Activated CD4-positive, alpha-beta T cell treated with anti-CD3 and anti-CD28 coated beads, Interleukin-10, Interleukin-2, amounts not matched to agents 100 ng/mL and 50 ng/mL, durations not matched to agents 16 hours and 8 hours (primary cell): ENCODE results near the gene METTL21C.

Source experiments
- DNase-seq: peaks from one replicate; pipeline ENCODE4 v3.0.0-alpha.2; 2020

The METTL21C gene

GRCh38 chr13:102694937-102695336, at the start of gene METTL21C:
Gene METTL21C, minus strand, starts transcription at chr13:102695044. Its CDS starts 546 bp downstream, at chr13:102694498.
- no peak for DNase-seq

GRCh38 chr13:102742506-102742905, 47.7 kb upstream of the METTL21C start:
- DNase-seq, result no peak

GRCh38 chr13:102742101-102742500, 47.3 kb upstream of the METTL21C start:
- DNase-seq, result no peak

DNA sequence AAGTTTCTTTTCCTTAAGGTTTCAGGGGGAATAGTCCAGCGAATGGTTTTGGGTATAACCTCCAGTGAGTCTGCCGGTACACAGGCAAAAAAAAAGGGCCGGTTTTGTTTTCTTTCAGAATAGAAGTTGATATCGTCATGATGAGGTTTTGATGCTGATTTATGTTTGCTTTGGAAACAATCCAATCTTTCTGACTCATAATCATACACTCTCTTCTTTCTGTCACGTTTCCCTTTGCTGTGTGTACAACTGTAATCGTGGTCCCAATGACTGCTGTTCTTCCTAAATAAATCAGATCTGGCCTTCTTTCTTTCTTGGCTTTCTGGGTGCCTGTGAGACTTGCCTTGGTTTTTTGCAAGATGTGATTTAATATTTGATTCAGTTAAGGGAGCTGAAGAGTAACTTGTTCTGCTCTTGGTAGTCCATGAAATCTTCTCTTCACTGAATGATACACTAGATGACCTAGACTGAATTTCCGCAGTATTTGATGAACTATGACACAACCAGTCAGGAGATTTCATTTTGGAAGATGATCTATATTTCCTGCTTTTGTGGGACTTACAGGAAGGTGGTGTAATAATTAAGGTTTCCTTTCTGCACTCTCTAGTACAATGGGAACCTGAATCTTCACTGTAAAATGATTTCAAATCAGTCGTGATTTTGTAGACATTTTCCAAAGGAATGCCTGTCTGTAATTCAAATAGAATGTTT, 34.9 kb upstream of the METTL21C start:
- DNase-seq, result no peak

- DNase-seq, result no peak
These were observed 31.6 kb upstream of the METTL21C start for GRCh38 chr13:102726430-102726829.

GRCh38 chr13:102724923-102725322, 30.1 kb upstream of the METTL21C start:
- peak; percentile 3 for DNase-seq

DNA sequence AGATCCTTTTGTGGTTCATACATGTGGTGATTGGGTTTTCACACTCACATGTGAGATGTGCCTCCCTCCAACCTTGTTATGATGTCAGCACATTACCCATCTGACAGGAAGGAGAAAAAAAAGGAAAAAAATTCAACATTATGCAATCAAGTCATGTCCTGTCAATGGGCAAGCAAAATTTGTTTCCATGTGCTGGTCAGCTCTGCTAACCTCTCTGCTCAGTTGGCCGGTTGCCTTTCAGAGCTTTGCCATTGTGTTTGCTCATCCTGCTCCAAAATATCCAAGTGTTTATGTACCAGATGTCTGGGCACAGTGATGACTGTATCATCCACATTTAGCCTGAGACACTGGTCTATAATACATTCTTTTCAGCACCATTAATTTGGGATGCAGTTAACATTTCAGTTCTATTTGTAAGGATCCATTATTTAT, 27.0 kb upstream of the METTL21C start:
- no peak for DNase-seq

DNA sequence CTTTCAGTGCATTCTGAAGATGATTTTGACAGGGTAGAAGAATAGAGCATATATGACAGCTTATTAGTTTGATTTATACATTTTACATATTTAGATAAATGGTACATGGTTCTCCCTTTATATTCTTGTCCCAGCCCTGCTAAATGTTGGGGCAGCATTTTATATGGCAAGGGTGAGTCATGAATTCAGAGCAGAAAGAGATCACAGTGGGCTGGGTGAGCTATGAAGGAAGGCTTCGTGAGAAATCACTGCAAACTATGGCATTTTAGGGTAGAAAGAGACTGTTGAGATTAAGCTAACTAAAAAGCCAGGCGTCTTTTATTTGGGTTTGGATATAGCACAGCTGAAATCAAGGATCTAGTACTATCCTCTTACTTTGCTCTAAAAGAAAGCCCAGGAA, 23.9 kb upstream of the METTL21C start:
- DNase-seq, result no peak

GRCh38 chr13:102715447-102715846, 20.6 kb upstream of the METTL21C start:
- no peak for DNase-seq

DNA sequence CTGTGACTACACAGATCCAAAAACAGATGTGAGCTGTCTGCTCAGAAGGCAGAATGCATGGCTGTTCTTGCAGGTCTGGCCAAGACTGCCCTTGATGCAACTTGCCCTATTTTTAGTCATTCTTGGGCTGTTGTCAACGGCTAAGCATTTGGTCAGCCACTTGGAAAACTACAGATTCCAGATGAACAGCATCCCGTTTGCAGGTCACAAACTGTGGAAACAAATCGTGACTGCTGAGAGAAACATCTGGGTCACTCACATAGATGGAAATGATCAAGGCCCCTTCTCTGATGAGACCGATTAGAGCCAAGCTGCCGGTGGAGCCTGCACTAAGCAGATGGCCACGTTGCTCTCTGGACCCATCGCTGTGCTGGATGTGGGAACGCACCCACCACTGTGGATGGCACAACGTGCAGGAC, 15.4 kb upstream of the METTL21C start:
- DNase-seq, result no peak

DNA sequence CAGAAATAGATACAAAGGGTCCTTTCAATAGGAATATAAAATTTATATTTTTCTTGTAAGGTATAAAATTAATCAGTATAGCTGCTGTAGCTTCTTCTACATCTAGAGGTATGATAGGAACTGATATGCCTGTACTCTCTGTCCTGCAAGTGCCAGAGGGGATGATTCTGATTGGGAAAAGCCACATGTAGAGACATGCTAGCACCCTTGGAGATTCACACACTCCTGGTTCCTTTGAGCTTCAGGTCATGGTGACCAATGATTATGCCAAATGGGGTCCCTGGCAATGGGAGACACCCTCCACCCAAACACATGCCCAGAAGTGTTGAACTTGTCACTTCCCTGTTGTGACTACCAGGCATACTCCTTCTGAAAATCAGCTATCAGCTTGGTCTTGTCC, 14.7 kb upstream of the METTL21C start:
- DNase-seq, result no peak

- DNase-seq, result no peak
These were observed 14.1 kb upstream of the METTL21C start for GRCh38 chr13:102708991-102709390.

DNA sequence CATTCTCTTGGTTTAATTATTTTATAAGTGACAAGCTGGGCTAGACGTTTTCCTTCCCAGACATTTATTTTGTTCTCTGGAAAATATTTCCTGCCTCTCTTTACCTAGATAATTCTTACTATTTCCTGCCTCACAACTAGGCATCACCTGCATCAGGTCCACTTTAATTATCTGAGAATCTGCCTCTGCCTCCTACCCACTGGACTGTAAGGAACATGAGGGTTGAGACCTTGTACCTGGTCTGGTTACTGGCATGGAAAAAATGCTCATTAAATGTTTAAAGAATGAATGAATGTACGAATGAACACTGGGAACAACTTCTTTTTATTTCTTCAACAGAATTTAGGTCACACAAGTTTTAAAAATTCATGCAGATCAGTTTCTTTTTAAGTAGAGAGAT, 13.4 kb upstream of the METTL21C start:
- no peak for DNase-seq

GRCh38 chr13:102707467-102707866, 12.6 kb upstream of the METTL21C start:
- no peak for DNase-seq

DNA sequence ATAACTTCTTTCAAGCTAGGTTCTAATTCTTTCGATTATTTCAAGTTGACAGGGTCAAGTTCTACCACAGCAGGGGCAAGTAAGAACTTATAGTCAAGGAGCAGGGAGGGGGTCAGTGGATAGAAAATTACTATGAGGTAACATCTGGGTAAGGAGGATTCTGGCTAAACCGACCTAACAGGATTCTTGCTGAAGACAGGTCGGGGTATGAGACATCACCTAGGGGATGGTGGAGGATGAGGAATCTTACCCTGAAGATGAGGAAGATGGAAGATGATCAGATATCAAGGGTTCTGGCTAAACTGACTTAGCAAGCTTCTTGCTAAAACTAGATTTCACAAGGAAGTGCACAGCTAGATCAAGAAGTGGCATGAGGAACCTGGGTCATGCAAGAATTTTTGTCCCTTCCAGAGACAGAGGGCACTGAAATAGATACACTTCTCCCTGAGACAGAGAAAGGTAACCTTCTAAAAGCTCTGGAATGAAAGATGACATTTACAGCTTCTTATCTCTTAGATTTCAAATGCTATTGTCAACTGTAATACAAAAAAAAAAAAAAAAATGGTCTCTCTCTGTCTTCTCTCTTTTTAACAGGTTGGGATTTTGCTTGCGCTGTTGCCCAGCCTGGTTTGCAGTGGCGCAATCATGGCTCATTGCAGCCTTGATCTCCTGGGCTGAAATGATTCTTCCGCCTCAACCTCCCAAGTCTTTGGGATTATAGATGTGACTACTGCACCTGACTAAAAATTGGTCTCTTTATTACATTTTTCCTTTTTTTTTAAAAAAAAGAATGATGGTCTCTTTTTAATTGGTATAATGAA, 9.6 kb upstream of the METTL21C start:
- no peak for DNase-seq

DNA sequence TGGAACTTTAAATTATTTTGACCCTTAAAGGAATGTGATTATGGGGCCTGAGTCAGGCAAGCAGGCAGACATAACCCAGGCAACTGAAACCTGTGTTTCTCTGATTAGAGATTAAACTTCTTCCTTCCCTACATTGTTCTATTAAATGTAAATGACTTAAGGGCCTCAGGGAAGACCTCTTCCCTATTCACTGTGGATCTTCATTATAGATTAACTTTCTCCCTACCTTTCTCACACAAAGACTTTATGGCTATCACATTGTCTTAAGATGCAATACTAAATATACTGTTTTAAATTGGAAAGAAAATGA, 8.8 kb upstream of the METTL21C start:
- no peak for DNase-seq

DNA sequence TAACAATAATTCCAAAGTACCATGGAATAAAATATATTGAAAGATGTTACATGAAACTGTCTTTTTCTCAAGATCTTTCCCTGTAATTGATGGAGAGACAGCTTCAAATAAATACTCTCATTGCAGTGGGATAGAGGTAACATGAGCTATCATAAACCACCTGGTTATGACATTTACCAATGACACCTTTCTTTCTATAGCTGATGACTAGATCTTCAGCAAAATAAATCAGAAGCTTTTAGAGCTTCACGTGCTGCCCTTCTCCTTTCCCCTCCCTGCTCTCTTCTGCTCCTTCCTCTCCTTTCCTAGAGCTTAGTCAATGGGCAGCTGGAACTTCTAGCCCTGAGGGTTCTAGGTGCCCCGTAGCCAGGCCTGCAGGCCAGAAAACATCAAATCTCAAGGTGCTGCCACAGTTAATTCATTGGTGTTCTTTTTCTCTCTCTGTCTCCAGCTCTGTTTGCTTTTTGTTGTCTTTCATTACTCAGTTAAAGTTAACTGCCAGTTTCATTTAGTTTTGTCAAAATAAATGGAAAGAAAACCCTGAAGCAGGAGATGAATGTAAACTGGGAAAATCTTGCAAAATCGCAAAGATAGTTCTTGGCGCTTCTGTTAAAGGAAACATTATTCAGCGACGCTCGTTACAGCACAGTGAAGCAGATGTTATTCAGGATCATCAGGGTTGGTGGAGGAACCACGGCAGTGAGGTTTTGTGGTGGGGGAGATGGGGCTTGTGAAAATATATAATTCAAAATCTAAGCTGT, 8.3 kb upstream of the METTL21C start:
- DNase-seq, result no peak

DNA sequence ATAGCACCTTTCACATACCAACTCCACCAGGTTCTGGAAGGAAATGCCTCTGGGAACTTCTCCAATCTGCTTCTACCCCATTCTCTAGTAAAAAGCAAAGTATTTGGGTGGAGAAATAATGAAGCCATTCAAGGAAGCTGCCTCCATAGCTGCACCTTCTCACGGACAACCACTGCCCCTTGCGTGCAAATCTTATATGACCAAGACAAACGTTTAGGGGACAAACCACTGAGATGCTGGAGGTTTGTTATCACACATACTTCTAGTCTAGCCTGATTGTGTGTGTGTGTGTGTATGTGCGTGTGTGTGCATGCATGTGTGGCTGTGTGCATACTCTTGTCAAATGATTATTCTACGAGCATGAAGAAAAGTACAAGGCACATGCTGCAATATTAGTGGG, 6.5 kb upstream of the METTL21C start:
- no peak for DNase-seq

GRCh38 chr13:102700088-102701031, 5.5 kb upstream of the METTL21C start:
- DNase-seq, result no peak

- DNase-seq, result no peak
These were observed 4.7 kb upstream of the METTL21C start for GRCh38 chr13:102699504-102699903.

GRCh38 chr13:102698649-102698980, 3.8 kb upstream of the METTL21C start:
- no peak for DNase-seq

DNA sequence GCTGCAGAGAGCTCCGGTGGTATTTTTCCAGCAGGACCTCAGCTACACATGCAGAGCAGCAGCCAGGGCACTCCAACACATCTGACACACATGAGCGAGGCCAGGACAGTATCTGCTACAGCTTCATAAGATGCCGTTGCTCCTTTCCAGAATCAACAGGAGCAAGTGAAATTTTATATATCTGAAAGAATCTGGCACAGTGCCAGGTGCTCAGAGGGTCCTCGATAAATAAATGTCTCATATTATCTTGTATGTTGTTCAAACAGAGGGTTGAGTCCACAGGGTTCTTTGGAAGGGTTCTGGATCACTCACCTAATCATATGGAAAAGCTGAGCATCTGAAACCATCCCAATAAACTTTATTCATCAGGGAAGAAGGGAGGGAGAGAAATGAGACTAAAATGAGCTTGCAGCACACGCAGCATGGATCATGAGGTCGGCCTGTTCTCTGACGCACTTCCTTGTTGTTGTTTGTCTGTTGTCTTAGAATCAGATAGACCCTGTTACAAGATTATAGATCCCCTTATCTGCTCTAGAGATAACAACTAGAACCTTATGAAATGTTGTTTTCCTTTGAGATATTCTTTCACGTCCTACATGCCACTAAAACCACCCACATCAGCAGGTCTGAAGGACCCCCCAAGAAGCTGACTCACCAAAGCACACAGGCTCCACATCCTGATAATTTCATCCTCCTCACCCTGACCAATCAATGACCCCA, 3.2 kb upstream of the METTL21C start:
- DNase-seq, result no peak
